KMS-11 (cell line): ENCODE data around the gene MAPKBP1.
"Not testable (repeated sequence)": the region's sequence is repeated elsewhere in the genome, so short reads cannot be mapped to it uniquely, and the experiment has no call there.

Experiments used
- H2AFZ ChIP-seq: fragments of 200-600 bp; sonication (generic); 2 replicates; pipeline ENCODE4 v1.6.1; 2016; ENCODE audit warnings: antibody characterized with exemption, mixed run types, low read depth
- H3K27ac ChIP-seq: fragments of 200-600 bp; sonication (generic); 2 replicates; pipeline ENCODE4 v1.6.1; 2016; ENCODE audit warnings: mild to moderate bottlenecking, mixed run types
- H3K27me3 ChIP-seq: fragments of 200-600 bp; sonication (generic); 2 replicates; pipeline ENCODE4 v1.6.1; 2017; ENCODE audit warnings: mild to moderate bottlenecking, low read depth, mixed run types, moderate library complexity; ENCODE audit not compliant: insufficient read depth
- H3K36me3 ChIP-seq: fragments of 200-600 bp; sonication (generic); 2 replicates; pipeline ENCODE4 v1.6.1; 2017; ENCODE audit warnings: mild to moderate bottlenecking, mixed run types; ENCODE audit not compliant: insufficient read depth
- H3K4me1 ChIP-seq: fragments of 200-600 bp; sonication (generic); 2 replicates; pipeline ENCODE4 v1.6.1; 2016; ENCODE audit warnings: mild to moderate bottlenecking, low read depth, mixed run types; ENCODE audit not compliant: poor library complexity, severe bottlenecking
- H3K4me2 ChIP-seq: fragments of 200-600 bp; sonication (generic); 2 replicates; pipeline ENCODE4 v1.7.0; 2016; ENCODE audit warnings: mild to moderate bottlenecking, mixed run types
- H3K4me3 ChIP-seq: fragments of 200-600 bp; sonication (generic); IDR thresholded peaks from 2 replicates; pipeline ENCODE4 v1.6.1; 2017; ENCODE audit warnings: low read depth, low read length, mixed read lengths; ENCODE audit not compliant: insufficient read depth
- H3K79me2 ChIP-seq: fragments of 200-600 bp; sonication (generic); 2 replicates; pipeline ENCODE4 v1.6.1; 2016; ENCODE audit warnings: low read depth, mixed run types; ENCODE audit not compliant: insufficient read depth
- H3K9ac ChIP-seq: fragments of 200-600 bp; sonication (generic); 2 replicates; pipeline ENCODE4 v1.6.1; 2016; ENCODE audit warnings: mild to moderate bottlenecking, mixed run types
- H4K20me1 ChIP-seq: fragments of 200-600 bp; sonication (generic); 2 replicates; pipeline ENCODE4 v1.6.1; 2016; ENCODE audit warnings: mild to moderate bottlenecking, mixed run types; ENCODE audit not compliant: insufficient read depth
- CTCF ChIP-seq: fragments of 200-600 bp; sonication (generic); conservative IDR thresholded peaks from 2 replicates; pipeline ENCODE4 v1.6.1; 2017; ENCODE audit warnings: low read depth, mild to moderate bottlenecking, antibody characterized with exemption, low read length, moderate library complexity, mixed read lengths

Gene MAPKBP1

GRCh38 chr15:41732483-41732882 lies 41.8 kb upstream of the MAPKBP1 start:
- Histone ChIP-seq H3K27me3 (no peaks in the 10 kb centered on the region), H3K79me2 (no peaks in the 10 kb centered on the region), H3K36me3 (no peaks in the 10 kb centered on the region; the same call in 1 of the 2 replicates), H3K27ac (no peak overlapping the region), H3K9ac (no peak overlapping the region), H3K4me3 (no peak overlapping the region), H3K4me1 (no peaks in the 10 kb centered on the region), H3K4me2 (no peak overlapping the region), H4K20me1 (no peaks in the 10 kb centered on the region), H2AFZ (no peak overlapping the region)
- TF ChIP-seq CTCF = no peak

GRCh38 chr15:41734079-41734478 lies 40.2 kb upstream of the MAPKBP1 start:
- Histone ChIP-seq H3K4me1 (no peaks in the 10 kb centered on the region), H3K27ac (no peak overlapping the region), H4K20me1 (no peaks in the 10 kb centered on the region), H3K79me2 (no peaks in the 10 kb centered on the region), H3K27me3 (no peaks in the 10 kb centered on the region), H3K36me3 (no peaks in the 10 kb centered on the region; the same call in 1 of the 2 replicates), H3K4me2 (no peak overlapping the region), H3K9ac (no peak overlapping the region), H3K4me3 (no peak overlapping the region), H2AFZ (no peak overlapping the region)
- TF ChIP-seq CTCF = no peak

- no peaks in the 10 kb centered on the region; the same call in 1 of the 2 replicates for H3K36me3 ChIP-seq
Observed at GRCh38 chr15:41735046-41735445, 39.2 kb upstream of the MAPKBP1 start.

GRCh38 chr15:41735492-41735891 lies 38.8 kb upstream of the MAPKBP1 start:
- not testable (repeated sequence) for H3K36me3 ChIP-seq, H3K4me3 ChIP-seq

More at GRCh38 chr15:41735046-41735445, 39.2 kb upstream of the MAPKBP1 start:
- no peak overlapping the region for H3K4me3 ChIP-seq
- H3K9ac ChIP-seq = no peak overlapping the region
- H3K79me2 ChIP-seq = no peaks in the 10 kb centered on the region
- TF ChIP-seq CTCF = no peak
- no peak overlapping the region for H2AFZ ChIP-seq
- no peak overlapping the region for H3K4me2 ChIP-seq
- H3K27me3 ChIP-seq = no peaks in the 10 kb centered on the region
- no peaks in the 10 kb centered on the region for H3K4me1 ChIP-seq
- no peak overlapping the region for H3K27ac ChIP-seq
- H4K20me1 ChIP-seq = no peaks in the 10 kb centered on the region

GRCh38 chr15:41746802-41747201 lies 27.5 kb upstream of the MAPKBP1 start:
- no peak for TF ChIP-seq CTCF
- Histone ChIP-seq H3K79me2 (no peaks in the 10 kb centered on the region), H3K4me2 (no peak overlapping the region), H2AFZ (no peak overlapping the region), H3K27ac (no peak overlapping the region), H3K4me1 (no peaks in the 10 kb centered on the region), H3K4me3 (no peak overlapping the region), H3K27me3 (no peaks in the 10 kb centered on the region), H3K36me3 (no peaks in the 10 kb centered on the region; the same call in 1 of the 2 replicates), H4K20me1 (no peaks in the 10 kb centered on the region), H3K9ac (no peak overlapping the region)

More at GRCh38 chr15:41735492-41735891, 38.8 kb upstream of the MAPKBP1 start:
- not testable (repeated sequence) for H3K4me2 ChIP-seq, H3K79me2 ChIP-seq, H2AFZ ChIP-seq, H3K27me3 ChIP-seq, H3K4me1 ChIP-seq, H3K27ac ChIP-seq, H3K9ac ChIP-seq, H4K20me1 ChIP-seq
